Hepatocyte (in vitro differentiated cells): ENCODE data around the gene VASH2. TPM values are rescaled to one million over a fixed set of nuclear protein-coding genes. Genes with fewer than 3 reads are reported as not detected.

Experiments used
- DNase-seq: peaks from one replicate; pipeline ENCODE4 v3.0.0-alpha.2; 2016; ENCODE audit warnings: low spot score
- H2AFZ ChIP-seq: fragments of 200-600 bp; sonication (generic); 2 replicates; pipeline ENCODE4 v1.6.0; 2016; ENCODE audit warnings: antibody characterized with exemption, mild to moderate bottlenecking
- H3K27ac ChIP-seq: fragments of 200-600 bp; sonication (generic); 2 replicates; pipeline ENCODE4 v1.5.1; 2016; ENCODE audit warnings: mild to moderate bottlenecking
- H3K27me3 ChIP-seq: fragments of 200-600 bp; sonication (generic); 2 replicates; pipeline ENCODE4 v1.6.1; 2016
- H3K36me3 ChIP-seq: fragments of 200-600 bp; sonication (generic); replicated peaks from 2 replicates; pipeline ENCODE4 v1.5.1; 2016; ENCODE audit warnings: low read depth; ENCODE audit not compliant: insufficient read depth
- H3K4me1 ChIP-seq: fragments of 200-600 bp; sonication (generic); 2 replicates; pipeline ENCODE4 v1.5.1; 2016; ENCODE audit warnings: mild to moderate bottlenecking, moderate library complexity; ENCODE audit not compliant: insufficient read depth
- H3K4me2 ChIP-seq: fragments of 200-600 bp; sonication (generic); 2 replicates; pipeline ENCODE4 v1.6.0; 2016
- H3K4me3 ChIP-seq: fragments of 200-600 bp; sonication (generic); 2 replicates; pipeline ENCODE4 v1.5.1; 2016; ENCODE audit warnings: mild to moderate bottlenecking
- H3K79me2 ChIP-seq: fragments of 200-600 bp; sonication (generic); 2 replicates; pipeline ENCODE4 v1.6.0; 2017; ENCODE audit warnings: mild to moderate bottlenecking
- H3K9me2 ChIP-seq: fragments of 200-600 bp; sonication (generic); replicated peaks from 2 replicates; pipeline ENCODE4 v1.6.0; 2017; ENCODE audit warnings: mild to moderate bottlenecking; ENCODE audit not compliant: insufficient read depth
- H3K9me3 ChIP-seq: fragments of 200-600 bp; sonication (generic); 2 replicates; pipeline ENCODE4 v1.5.1; 2016; ENCODE audit warnings: low read depth, mild to moderate bottlenecking
- H4K20me1 ChIP-seq: fragments of 200-600 bp; sonication (generic); 2 replicates; pipeline ENCODE4 v1.6.0; 2016; ENCODE audit warnings: mild to moderate bottlenecking; ENCODE audit not compliant: insufficient read depth, poor library complexity, severe bottlenecking
- EZH2 ChIP-seq: fragments of 200-600 bp; sonication (generic); IDR thresholded peaks from 2 replicates; pipeline ENCODE4 v1.6.1; 2016; ENCODE audit warnings: antibody characterized with exemption, mild to moderate bottlenecking, borderline replicate concordance
- EZH2phosphoT487 ChIP-seq: fragments of 200-600 bp; sonication (generic); IDR thresholded peaks from one replicate; pipeline ENCODE4 v1.6.1; 2018; ENCODE audit warnings: antibody characterized with exemption, mild to moderate bottlenecking, low read depth, moderate library complexity; ENCODE audit not compliant: unreplicated experiment, severe bottlenecking
- WGBS: methylation state at CpG from one replicate; pipeline ENCODE4 v1.1.6; 2016; ENCODE audit warnings: low lambda C conversion rate; ENCODE audit errors: missing lambda C conversion rate; 5-methylcytosine and 5-hydroxymethylcytosine counted together
- polyA plus RNA-seq: library from polyadenylated mRNA; unstranded; fragments of >200 nt; fragmentation: Nextera tagmentation; extraction: Ambion mirVana; gene quantifications from 2 replicates; pipeline ENCODE4 v1.2.1, GENCODE V29; 2016
- total RNA-seq: library from RNA; depleted of rRNA; stranded (reverse); fragments of >200 nt; gene quantifications from 2 replicates; pipeline ENCODE4 v1.2.3, GENCODE V29; 2014
- TF ChIP-seq, protein P1 (sequence below): fragments of 200-600 bp; sonication (generic); IDR thresholded peaks from 2 replicates; pipeline ENCODE4 v1.5.1; 2016; ENCODE audit warnings: antibody characterized with exemption, mild to moderate bottlenecking; ENCODE audit not compliant: poor library complexity

Gene VASH2
- total and polyA plus RNA-seq, 2 experiments from 2014 or later = 3.0 to 3.6 TPM

DNA sequence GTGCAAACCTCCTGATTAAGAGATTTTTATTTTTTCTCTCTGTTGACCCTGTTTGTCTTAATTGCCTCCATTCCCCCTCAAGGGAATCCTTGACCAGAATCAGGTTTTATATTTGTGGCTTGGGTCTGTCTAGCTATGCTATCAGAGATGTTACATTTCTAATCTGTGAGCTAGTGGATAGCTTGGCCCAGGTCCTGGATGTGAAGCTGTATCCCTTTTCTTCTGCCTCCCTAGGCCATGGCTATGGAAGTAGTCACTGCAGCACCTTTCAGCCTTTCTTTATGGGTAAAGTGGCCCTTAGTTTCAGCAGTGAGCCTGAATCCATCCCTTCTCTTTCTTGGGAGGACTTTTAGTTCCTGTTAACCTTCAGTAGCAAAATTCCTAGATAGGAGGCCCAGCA, 82.3 kb downstream of the VASH2 start:
- Histone ChIP-seq H3K79me2 (no peaks in the 10 kb centered on the region), H2AFZ (no peak overlapping the region), H3K4me3 (no peak overlapping the region), H3K9me3 (no peaks in the 10 kb centered on the region), H3K9me2 (no peaks in the 10 kb centered on the region), H3K4me2 (no peak overlapping the region), H3K27ac (no peak overlapping the region), H3K27me3 (no peaks in the 10 kb centered on the region), H4K20me1 (no peaks in the 10 kb centered on the region), H3K4me1 (no peaks in the 10 kb centered on the region), H3K36me3 (no peaks in the 10 kb centered on the region)
- TF ChIP-seq, protein P1, sequence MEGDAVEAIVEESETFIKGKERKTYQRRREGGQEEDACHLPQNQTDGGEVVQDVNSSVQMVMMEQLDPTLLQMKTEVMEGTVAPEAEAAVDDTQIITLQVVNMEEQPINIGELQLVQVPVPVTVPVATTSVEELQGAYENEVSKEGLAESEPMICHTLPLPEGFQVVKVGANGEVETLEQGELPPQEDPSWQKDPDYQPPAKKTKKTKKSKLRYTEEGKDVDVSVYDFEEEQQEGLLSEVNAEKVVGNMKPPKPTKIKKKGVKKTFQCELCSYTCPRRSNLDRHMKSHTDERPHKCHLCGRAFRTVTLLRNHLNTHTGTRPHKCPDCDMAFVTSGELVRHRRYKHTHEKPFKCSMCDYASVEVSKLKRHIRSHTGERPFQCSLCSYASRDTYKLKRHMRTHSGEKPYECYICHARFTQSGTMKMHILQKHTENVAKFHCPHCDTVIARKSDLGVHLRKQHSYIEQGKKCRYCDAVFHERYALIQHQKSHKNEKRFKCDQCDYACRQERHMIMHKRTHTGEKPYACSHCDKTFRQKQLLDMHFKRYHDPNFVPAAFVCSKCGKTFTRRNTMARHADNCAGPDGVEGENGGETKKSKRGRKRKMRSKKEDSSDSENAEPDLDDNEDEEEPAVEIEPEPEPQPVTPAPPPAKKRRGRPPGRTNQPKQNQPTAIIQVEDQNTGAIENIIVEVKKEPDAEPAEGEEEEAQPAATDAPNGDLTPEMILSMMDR = no peak
- TF ChIP-seq EZH2phosphoT487 = no peak
- no peak for TF ChIP-seq EZH2
- DNase-seq = no peak

DNA sequence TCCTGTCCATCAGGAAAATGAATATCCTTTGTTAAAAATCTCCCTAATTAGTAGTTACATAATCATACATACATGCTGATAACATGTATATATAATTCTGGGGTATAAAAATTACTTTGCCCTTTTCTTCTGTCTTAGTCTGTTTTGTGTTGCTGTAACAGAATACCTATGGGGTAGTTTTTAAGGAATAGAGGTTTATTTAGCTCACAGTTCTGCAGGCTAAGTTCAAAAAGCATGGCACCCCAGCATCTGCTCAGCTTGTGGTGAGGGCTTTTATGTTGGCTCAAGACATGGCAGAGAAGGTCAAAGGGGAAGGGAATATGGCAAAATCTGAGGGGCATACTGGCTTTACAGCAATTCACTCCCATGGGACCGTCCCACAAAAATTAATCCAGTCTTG, 84.4 kb downstream of the VASH2 start:
- no peaks in the 10 kb centered on the region for H3K4me1 ChIP-seq
- no peaks in the 10 kb centered on the region for H3K27me3 ChIP-seq
- no peaks in the 10 kb centered on the region for H4K20me1 ChIP-seq
- no peaks in the 10 kb centered on the region for H3K9me3 ChIP-seq
- H3K27ac ChIP-seq = no peak overlapping the region
- no peak overlapping the region for H2AFZ ChIP-seq
- no peak for DNase-seq
- WGBS = 100% methylated on average over 1 of the region's 1 CpG
- no peaks in the 10 kb centered on the region for H3K79me2 ChIP-seq
- no peaks in the 10 kb centered on the region for H3K9me2 ChIP-seq
- no peaks in the 10 kb centered on the region for H3K36me3 ChIP-seq
- no peak overlapping the region for H3K4me3 ChIP-seq
- no peak overlapping the region for H3K4me2 ChIP-seq
- TF ChIP-seq EZH2phosphoT487 (no peak), EZH2 (no peak)
- TF ChIP-seq, protein P1 = no peak

DNA sequence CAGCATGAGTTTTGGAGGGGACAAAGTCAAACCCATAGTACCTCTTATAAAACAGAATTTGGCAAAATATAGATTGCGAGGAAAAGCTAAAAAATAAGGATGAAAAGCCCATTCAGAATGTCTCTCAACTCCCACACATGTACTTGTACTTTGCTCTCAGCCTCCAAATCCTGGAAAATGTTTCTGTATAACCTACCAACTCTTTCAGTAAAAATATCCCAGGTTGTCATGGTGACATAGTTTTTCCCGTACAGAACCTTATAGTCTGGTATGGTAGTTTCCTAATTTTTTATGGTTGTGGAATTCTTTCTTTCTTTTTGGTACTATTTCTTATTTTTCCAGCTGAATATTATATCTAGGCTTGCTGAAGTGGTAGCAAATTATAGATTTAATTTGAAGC, 85.2 kb downstream of the VASH2 start:
- H3K9me3 ChIP-seq = no peaks in the 10 kb centered on the region
- H3K9me2 ChIP-seq = no peaks in the 10 kb centered on the region
- H4K20me1 ChIP-seq = no peaks in the 10 kb centered on the region
- H3K4me3 ChIP-seq = no peak overlapping the region
- no peaks in the 10 kb centered on the region for H3K79me2 ChIP-seq
- no peak for TF ChIP-seq EZH2phosphoT487
- TF ChIP-seq EZH2 = no peak
- TF ChIP-seq, protein P1 = no peak
- H3K36me3 ChIP-seq = no peaks in the 10 kb centered on the region
- DNase-seq = no peak
- WGBS = 90% methylated on average over 2 of the region's 2 CpGs
- no peak overlapping the region for H3K4me2 ChIP-seq
- no peak overlapping the region for H2AFZ ChIP-seq
- no peaks in the 10 kb centered on the region for H3K27me3 ChIP-seq
- H3K27ac ChIP-seq = no peak overlapping the region
- no peaks in the 10 kb centered on the region for H3K4me1 ChIP-seq

Other genes with a start within 250 kb of the VASH2 start
- gene NSL1, start 158.8 kb upstream of the VASH2 start, total RNA-seq = 34.2 and 39.5 TPM in 2 replicates
- 25.1 and 27.2 TPM in 2 replicates for gene NSL1, start 158.8 kb upstream of the VASH2 start, polyA plus RNA-seq
- gene TATDN3, start 158.6 kb upstream of the VASH2 start, total RNA-seq = 8.9 and 14.3 TPM in 2 replicates
- gene TATDN3, start 158.6 kb upstream of the VASH2 start, polyA plus RNA-seq = 6.0 and 8.8 TPM in 2 replicates
- 0.96 TPM in 1 of 2 replicates, not detected in the other for gene SPATA45, start 102.9 kb upstream of the VASH2 start, total RNA-seq
- gene SPATA45, start 102.9 kb upstream of the VASH2 start, polyA plus RNA-seq = 0.44 and 0.57 TPM in 2 replicates
- gene FLVCR1, start 92.3 kb upstream of the VASH2 start, total RNA-seq = 32.0 and 32.5 TPM in 2 replicates
- gene FLVCR1, start 92.3 kb upstream of the VASH2 start, polyA plus RNA-seq = 9.9 and 14.4 TPM in 2 replicates
- gene ANGEL2, start 65.3 kb downstream of the VASH2 start, total RNA-seq = 34.8 and 36.8 TPM in 2 replicates
- 11.8 and 12.4 TPM in 2 replicates for gene ANGEL2, start 65.3 kb downstream of the VASH2 start, polyA plus RNA-seq
- 25.6 and 26.9 TPM in 2 replicates for gene RPS6KC1, start 100.7 kb downstream of the VASH2 start, total RNA-seq
- 10.0 and 11.2 TPM in 2 replicates for gene RPS6KC1, start 100.7 kb downstream of the VASH2 start, polyA plus RNA-seq